ENCODE results near the gene HLCS.
"Not testable (repeated sequence)": the region's sequence is repeated elsewhere in the genome, so short reads cannot be mapped to it uniquely, and the experiment has no call there.

Gene HLCS

DNA sequence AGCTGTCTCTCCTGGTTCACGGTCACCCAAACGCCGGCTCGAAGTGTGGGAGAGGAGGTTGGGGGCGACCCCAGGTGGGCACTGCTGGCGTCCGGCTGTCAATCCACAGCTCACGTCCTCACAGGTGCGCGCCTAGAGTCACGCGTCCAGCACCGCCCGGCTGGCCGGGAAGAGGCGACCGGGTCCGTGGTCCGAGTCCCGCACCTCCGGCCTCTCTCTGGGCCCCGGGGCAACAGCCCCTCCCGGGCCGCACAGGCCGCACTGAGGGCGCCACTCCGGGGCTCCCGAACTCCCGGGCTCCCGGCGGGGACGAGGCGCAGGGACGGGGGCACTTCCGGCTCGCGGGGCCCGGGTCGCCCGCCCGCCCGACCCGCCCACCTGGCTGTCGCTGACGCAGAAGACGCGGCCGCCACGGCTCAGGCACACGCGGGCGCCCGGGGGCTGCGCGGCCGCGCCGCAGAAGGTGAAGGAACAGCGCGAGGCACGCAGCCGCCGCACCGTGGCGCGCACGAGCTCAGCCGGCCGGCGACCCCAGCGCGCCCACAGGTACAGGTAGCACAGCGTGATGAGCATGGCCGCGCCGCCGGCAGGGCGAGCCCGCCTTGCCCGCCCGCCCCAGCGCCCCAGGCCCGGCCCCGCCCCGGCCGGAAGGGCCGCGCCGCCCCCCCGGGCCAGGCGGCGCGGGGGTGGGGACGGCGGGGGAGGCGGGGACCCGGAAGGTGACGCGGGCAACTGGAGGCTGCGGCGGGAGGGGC lies at the start of gene HLCS:
Gene HLCS (minus strand): TSS at position 604 of the 755 bp plus-strand sequence. CDS start 31 bp downstream, at position 573.
- DNase-seq, result peak; percentile 67

DNA sequence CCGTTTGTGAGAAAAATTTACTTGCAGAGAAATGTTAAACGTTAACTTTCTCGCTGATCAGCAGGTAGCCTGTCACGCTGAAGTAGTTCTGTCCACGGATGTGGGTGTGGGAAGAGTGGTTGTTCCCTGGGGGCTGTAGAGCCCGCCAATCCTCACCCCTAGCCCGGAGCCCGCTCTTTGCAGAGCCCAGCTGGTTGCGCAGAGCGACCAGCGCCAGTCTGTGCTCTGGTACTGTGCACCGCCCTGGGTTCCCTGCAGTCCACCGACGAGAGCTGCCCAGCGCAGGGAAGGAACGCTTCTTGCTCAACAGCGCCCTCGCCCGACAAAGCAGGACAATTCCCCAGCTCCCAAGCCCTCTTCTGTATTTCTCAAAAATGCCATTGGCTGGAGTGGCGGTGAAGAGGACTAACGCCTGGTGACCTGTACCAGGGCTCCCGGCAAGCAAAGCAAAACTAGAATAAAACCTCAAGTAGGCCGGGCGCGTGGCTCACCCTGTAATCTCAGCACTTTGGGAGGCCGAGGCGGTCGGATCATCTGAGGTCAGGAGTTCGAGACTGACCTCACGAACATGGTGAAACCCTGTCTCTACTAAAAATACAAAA lies 43.4 kb upstream of the HLCS start:
- DNase-seq, result peak; percentile 91

DNA sequence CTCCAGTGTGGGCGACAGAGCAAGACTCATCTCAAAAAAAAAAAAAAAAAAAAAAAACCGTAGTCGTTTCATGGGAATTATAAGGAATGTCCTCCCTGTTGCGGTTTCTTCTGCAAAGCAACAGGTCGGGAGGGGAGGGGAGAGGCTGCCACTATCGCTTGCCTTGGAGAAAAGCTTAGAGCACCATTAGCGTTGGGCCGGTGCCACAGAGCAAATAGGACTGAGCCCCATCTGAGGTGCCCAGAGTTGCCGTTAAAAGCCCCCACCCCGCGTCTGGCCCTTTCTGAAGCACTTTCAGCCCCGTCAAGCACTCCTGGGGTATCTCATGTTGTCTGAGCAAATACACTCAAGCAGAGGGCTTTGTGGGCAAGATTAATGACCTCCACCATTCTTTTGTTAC lies 42.3 kb upstream of the HLCS start:
- peak; percentile 91 for DNase-seq

DNA sequence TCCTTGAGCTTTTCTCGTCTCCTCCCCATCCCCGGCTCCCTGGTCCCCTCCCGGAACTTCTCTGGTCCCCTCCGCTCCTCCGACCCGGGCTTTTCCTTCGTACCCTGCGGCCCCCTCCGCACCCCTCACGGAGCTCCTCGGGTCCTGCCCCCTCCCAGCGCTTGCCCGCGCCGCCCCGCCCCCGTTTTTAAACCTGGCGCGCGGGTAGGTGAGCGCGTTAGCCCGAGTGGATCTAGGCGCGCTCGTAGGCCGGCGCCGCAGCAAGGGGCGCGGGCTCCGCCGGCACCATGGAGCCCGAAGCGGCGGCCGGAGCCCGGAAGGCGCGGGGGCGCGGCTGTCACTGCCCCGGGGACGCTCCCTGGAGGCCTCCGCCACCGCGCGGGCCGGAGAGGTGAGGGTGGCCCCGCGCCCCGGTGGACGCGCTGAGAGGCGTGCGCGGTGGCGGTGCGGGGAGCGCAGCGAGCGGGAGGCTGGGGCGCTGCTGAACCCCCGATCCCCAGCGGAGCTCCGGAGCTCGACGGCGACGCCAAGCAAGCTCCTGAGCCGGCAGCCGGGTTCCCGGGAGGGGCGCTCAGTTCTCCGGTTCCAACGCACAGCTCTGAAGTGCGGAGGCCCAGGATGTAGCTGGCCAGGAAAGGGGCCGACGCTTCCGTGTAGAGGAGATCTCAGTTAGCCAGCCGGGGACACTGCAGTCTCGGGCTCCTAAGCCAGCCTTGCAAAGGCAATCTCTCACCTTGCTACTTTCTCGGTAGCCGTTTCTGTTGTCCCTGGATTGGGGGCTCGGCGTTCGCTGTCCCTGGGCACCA lies 40.2 kb upstream of the HLCS start, which contains the start of gene RIPPLY3:
Gene RIPPLY3 (plus strand): TSS at position 217 of the 806 bp plus-strand sequence. CDS start 71 bp downstream, at position 288.
- DNase-seq, result peak; percentile 41

DNA sequence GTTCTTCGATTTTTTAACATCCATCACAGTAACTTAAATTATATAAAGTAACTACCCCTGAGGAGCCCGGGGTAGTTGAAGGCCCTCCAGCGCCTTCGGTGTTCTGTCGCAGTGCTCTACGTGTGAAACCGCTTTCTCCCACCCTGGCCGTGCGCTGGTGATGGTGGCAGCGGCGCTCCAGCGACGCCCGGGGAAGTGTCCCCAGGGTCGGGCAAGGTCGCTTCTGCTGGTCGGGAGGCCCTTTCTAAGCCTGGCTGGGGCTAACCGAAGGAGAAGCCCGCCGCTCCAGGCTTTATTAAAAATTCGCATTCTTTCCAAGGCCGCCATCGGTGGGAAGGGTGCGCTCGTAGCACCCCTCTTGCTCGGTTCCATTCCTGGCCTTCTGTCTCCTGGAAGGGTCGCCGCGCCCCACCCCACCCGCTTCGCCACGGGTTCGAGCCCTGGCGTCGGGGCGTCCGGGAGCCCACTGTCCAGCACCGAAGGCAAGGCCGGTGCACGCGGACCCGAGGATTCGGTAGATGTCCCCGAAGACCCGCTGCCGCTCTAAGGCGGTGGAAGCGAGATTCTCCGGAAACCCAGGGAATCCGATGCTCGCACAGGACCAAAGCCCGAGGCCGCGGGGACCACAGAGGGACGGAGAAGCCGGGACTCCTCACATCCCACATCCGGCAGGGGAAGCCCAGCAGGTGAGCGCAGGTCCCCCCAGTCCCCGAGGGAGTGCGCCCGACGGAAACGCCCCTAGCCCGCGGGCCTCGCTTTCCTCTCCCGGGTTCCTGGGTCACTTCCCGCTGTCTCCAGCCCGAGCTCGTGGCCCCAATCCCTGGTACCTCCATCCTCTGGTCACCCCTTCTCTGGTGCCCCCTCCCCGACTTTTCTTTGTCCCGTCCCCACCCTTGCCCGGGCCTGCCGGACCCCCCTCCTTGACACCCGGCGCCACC lies 39.3 kb upstream of the HLCS start:
- no peak for DNase-seq

DNA sequence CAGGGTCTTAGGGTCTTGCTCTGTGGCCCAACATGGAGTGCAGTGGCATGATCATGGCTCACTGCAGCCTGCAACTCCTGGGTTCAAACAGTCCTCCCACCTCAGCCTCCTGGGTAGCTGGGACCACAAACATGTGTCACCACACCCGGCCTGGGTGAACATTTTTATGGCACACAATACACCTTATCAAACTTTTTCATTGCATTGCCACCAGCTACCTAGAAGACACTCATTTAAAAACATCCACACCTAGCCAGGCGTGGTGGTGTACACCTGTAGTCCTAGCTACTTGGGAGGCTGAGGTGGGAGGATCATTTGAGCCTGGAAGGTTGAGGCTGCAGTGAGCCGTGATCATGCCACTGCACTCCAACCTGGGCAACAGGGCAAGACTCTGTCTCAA lies 37.4 kb upstream of the HLCS start:
- not testable (repeated sequence) for DNase-seq

DNA sequence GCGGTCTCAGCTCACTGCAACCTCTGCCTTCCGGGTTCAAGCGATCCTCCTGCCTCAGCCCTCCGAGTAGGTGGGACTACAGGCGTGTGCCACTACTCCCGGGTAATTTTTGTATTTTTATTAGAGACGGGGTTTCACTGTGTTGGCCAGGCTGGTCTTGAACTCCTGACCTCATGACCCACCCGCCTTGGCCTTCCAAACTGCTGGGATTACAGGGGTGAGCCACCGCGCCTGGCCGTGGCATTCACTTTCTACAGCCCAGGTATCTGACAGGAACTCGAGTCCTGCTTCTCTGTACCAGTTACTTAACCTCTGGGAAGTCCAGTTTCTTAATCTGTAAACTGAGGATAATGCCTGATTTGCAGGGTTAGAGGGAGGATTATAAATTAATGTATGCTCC lies 36.4 kb upstream of the HLCS start:
- DNase-seq, result not testable (repeated sequence)

DNA sequence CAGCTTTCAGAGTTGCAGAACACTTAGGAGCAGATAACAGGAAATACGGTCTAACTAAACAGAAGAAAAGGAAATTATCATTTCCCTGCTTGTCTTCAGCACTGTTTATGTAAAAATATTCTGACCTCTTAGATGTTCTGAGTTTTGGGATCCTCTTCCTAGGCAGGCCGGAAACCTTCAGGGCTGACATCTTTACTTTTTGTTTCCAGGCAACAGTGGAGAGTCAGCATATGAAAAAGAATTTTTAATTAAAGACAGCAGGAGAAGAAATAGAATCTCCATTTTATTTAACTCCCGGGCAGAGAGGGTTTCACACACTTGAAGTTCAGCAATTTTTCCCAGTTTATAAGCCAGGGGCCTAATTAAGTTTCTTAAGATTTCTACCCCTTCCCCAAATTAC lies 35.0 kb upstream of the HLCS start:
- no peak for DNase-seq

DNA sequence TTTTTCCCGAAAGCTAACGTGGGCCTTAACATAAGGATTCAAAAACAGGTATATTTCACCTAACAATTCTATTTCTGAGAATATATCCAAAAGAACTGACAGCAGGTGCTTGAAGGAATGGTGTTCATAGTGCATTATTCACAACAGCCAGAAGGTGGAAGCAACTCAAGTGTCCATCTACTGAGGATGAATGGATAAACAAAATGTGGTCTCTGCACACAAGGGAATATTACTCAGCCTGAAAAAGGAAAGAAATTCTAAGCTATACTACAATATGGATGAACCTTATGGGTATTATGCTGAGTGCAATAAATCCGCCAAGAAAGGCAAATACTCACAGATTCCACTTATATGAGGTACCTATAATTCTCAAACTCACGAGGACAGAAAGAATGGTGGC lies 33.9 kb upstream of the HLCS start:
- DNase-seq, result no peak

DNA sequence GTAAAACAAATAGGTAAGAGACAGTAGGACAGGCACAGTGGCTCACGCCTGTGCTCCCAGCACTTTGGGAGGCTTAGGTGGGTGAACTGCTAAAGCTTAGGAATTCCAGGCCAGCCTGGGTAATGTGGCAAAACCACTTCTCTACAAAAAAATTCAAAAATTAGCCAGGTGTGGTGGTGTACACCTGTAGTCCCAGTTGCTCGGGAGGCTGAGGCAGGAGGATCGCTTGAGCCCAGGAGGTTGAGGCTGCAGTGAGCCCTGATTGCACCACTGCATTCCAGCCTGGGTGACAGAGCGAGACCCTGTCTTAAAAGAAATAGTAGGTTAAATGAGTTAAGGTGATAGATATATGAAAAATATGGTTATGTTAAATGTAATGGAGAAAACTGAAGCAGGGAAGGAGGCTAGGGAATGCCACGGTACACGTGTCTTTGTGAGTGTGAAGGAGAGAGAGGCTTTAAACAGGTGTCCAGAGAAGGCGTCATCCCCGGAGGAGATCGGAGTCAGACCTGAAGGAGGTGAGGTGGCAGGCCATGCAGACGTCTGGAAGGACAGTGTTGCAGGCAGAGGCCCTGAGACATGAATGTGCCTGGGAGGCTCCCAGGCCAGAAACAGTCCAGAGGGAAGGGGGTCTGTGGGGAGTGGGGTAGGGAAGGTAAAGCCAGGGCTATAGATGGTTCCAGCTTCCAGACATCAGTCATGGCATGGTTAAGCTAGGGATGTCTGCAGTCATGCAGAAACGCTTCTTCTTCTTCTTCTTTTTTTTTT lies 32.8 kb upstream of the HLCS start:
- DNase-seq, result no peak

DNA sequence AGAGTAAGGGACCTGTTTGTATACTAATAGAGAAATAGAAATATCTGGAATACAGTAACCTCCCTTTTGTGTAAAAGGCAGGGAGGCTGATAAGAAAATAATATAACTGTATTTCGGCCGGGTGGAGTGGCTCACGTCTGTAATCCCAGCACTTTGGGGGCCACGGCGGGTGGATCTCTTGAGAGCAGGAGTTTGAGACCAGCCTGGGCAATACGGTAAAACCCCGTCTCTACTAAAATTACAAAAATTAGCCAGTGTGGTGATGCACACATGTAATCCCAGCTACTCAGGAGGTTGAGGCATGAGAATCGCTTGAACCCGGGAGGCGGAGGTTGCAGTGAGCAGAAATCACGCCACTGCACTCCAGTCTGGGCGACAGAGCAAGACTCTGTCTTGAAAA lies 28.8 kb upstream of the HLCS start:
- DNase-seq, result not testable (repeated sequence)

DNA sequence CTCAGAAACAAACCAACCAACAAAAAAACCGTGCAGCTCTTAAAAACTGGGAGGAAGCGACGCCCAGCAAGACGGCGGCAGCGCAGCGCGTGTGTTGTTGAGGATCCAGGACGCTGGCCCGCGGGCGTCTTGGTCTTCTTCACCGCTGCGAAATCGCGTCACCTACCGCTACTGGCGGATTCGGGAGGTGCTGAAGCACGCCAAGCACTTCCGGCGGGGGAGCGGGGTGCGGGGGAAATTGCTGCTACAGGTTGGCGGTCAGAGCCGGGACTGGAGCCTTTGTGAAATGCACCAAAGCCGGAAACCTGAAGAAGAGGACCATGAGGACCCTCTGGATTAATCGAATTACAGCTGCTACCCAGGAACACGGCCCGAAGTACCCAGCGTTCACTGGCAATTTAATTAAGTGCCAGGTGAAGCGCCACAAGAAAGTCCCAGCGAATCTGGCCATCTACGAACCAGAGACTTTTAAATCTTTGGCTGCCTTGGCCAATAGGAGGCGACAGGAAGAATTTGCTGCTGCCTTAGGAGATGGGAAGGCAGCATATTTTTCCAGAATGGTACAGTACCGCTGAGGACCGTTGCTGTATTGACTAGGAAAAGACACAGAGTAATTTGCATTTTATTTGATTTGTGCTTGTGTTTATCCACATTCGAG lies 28.2 kb upstream of the HLCS start:
- DNase-seq, result no peak

DNA sequence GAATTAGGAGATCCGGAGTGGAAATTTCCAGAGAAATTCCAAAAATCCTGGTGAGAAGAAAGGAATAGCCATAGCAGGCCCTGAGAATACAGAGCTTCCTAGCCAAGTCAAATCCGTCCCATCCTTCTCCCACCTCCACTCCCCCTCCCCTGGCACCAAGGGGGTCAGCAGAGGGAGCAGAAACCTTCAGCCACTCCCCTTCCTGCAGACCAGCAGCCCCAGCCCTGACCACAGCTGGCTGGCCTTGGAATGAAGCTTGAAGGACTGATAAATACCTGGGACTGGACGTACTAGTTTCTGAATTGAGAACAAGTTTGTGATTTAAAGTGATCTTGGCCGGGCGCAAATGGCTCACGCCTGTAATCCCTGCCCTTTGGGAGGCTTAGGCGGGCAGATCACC lies 26.2 kb upstream of the HLCS start:
- DNase-seq, result no peak

DNA sequence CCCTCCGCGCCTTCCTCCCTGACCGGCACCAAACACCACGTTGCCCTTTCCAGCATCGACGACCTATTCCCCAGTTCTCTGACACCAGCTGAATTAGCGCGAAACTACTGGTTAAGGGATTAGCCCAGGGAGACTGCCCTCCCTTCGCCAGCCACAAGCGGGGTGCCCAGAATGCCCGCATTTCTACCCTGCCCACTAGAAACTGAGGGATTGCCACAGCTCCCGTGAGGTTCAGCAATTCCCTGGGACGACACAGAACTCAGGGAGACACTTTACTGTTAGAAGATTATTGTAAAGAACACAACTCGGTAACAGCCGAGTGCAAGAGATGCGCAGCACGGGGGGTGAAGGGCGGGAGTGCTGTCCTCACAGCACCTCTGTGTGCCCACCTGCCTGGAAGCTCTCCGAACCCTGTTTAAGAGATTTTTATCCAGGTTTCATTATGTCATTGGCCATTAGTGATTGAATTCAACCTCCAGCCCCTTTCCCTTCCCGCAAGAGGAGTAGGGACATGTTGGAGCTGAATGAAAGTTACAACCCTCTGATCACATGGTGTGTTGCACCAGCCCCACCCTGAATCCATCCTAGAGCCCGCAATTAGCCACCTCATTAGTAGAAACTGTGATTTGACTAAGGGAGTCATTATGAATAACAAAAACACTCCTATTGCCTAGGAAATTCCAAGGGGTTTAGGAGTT lies 24.2 kb upstream of the HLCS start:
- peak; percentile 31 for DNase-seq

DNA sequence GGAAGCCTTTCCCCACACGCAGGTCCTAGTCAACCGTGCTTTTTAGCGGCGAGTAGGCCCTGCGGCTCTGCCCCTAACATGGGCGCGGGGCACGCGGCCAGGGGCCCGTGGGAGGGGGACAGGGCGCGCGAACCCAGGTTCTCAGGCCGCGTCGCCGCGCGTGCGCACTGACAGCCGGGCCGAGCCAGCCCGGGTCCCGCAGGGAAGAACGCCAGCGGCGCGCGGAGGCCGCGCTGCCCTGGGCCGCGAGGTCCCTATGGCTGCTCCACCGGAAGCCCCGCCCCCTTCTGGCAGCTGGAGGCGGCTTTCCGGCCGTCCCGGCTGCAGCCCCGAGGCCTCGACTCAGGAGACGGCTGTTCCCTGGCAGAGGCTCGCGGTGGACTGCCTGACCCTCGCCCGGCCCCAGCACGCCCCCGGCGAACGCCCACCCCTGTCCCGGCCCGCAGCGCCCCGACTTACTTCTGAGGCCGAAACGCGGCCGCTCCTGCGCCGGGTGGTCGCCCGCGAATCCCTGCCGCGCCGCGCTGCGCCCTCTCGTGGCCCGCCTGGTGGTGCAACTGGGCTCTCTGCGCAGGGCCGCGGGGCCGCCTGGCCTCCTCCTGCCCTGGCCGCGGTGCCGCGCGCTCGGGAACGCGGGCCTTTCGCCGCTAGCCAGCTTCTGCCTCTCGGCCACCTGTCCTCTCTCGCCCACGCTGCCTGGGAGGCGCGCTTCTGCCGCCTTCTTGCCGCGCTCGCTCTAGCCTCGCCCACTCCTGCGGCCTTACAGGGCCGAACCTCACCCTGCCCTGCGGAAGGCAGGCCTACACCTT lies 23.4 kb upstream of the HLCS start:
- DNase-seq, result peak; percentile 84

DNA sequence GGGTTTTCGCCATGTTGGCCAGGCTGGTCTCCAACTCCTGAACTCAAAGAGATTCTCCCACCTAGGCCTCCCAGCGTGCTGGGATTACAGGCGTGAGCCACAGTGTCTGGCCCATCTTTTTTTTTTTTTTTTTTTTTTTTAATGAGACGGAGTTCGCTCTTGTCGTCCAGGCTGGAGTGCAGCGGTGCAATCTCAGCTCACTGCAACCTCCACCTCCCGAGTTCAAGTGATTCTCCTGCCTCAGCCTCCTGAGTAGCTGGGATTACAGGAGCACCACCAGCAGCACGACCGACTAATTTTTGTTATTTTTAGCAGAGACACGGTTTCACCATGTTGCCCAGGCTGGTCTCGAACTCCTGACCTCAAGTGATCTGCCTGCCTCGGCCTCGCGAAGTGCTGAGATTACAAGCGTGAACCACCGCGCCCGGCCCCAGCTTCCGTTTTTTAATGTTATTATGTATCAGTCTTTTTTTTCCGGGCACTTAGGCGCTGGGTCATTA lies 22.8 kb upstream of the HLCS start:
- not testable (repeated sequence) for DNase-seq

DNA sequence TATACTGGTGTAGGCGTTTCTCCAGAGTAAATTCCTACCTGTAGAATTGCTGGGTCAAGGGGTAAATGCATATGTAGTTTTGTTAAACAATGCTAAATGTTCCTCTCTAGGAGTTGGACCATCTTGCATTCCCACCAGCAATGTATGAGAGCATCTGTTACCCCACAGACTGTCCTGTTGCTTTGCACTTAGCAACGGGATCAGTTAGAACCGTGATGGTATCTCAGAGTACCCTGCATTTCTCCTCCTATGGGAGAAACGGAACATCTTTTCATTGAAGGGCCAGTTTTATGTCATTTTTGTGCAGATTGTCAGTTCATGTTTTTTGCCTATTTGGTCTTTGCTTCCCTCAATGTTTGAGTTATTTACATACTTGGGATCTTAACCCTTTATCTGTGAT lies 22.1 kb upstream of the HLCS start:
- DNase-seq, result no peak

DNA sequence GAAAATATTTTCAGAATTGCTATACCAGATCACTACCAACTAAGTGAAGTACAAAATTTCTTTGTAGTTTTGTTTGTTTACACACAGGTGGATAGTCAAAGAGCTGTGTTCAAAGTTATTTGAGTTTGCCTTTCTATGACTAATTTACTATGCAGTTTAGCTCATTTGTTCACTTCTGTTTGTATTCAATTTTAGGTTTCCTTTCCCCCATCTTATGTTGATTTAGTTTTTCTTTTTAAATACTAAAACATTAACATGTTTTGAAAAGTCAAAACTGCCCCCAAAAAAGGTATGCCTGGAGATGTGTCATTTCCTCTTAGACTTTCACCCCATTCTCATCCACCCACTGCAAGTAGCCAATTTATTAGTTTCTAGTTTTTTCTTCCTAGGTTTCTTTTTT lies 21.4 kb upstream of the HLCS start:
- no peak for DNase-seq
